Small intestine (tissue), 7 donors: ENCODE data around the gene IL22RA2. TPM values are rescaled to one million over a fixed set of nuclear protein-coding genes. Genes with fewer than 3 reads are reported as not detected.
A peak's percentile ranks its signal among the peaks of the same experiment; 100 is the strongest.
"Not testable (repeated sequence)": the region's sequence is repeated elsewhere in the genome, so short reads cannot be mapped to it uniquely, and the experiment has no call there.

ENCODE experiments used
- DNase-seq, 2 donors: peaks; one replicate each; pipeline versions ENCODE4 v3.0.0 to v3.0.0-alpha.2; 2013
- FAIRE-seq: peaks from 2 replicates; lab custom pipeline; 2012; peaks lifted over from hg19 to GRCh38; lab: Jason Lieb, UNC
- H3K27ac ChIP-seq, 3 donors: one replicate each; pipeline ENCODE4 v1.5.1; 2013; ENCODE audit warnings: low read length in 2 of 3, mild to moderate bottlenecking in 2 of 3, control low read depth in 1 of 3, inconsistent platforms in 1 of 3, low read depth in 1 of 3, moderate library complexity in 1 of 3
- H3K27me3 ChIP-seq, 3 donors: one replicate each; pipeline ENCODE4 v1.6.1; 2013; ENCODE audit warnings: low read length in 3 of 3, inconsistent platforms in 1 of 3; ENCODE audit not compliant: control insufficient read depth in 3 of 3, insufficient read depth in 3 of 3
- H3K36me3 ChIP-seq, 3 donors: one replicate each; pipeline ENCODE4 v1.6.1; 2013; ENCODE audit warnings: low read length in 3 of 3, inconsistent platforms in 1 of 3, low read depth in 1 of 3, mild to moderate bottlenecking in 1 of 3, moderate library complexity in 1 of 3; ENCODE audit not compliant: control insufficient read depth in 3 of 3, insufficient read depth in 2 of 3
- H3K4me1 ChIP-seq, 3 donors: one replicate each; pipeline ENCODE4 v1.6.1; 2013; ENCODE audit warnings: low read length in 2 of 3, inconsistent platforms in 1 of 3, low read depth in 1 of 3, mild to moderate bottlenecking in 1 of 3, moderate library complexity in 1 of 3; ENCODE audit not compliant: control insufficient read depth in 3 of 3, insufficient read depth in 2 of 3
- H3K4me3 ChIP-seq, 3 donors: one replicate each; pipeline ENCODE4 v1.5.1; 2013; ENCODE audit warnings: low read length in 3 of 3, control low read depth in 1 of 3, inconsistent platforms in 1 of 3, low read depth in 1 of 3, mild to moderate bottlenecking in 1 of 3, moderate library complexity in 1 of 3
- H3K9me3 ChIP-seq, 2 donors: one replicate each; pipeline ENCODE4 v1.6.1; 2013; ENCODE audit warnings: low read depth in 1 of 2, low read length in 1 of 2; ENCODE audit not compliant: control insufficient read depth in 2 of 2, insufficient read depth in 1 of 2
- WGBS, 3 donors: extraction: QIAGEN DNeasy Blood & Tissue Kit; methylation state at CpG; one replicate each; pipeline ENCODE4 v1.1.7; 2013; 5-methylcytosine and 5-hydroxymethylcytosine counted together
- polyA plus RNA-seq, 4 donors: library from polyadenylated mRNA; stranded (reverse) in 3 of 4; unstranded in 1 of 4; fragments of 200-250 nt in 3 of 4; fragments of 120-200 nt in 1 of 4; gene quantifications; one replicate each; pipeline versions ENCODE4 v1.2.1 to v1.2.3, GENCODE V29; 2013
- donor health status: healthy with polysubstance abuse.
- donor health status: control.
- donor health status: control.
- donor health status: Bipolar disorder and iron deficiency.
- donor health status: healthy.

IL22RA2 gene
- polyA plus RNA-seq, 4 donors: 0.01 to 0.41 TPM; not detected in 2

DNA sequence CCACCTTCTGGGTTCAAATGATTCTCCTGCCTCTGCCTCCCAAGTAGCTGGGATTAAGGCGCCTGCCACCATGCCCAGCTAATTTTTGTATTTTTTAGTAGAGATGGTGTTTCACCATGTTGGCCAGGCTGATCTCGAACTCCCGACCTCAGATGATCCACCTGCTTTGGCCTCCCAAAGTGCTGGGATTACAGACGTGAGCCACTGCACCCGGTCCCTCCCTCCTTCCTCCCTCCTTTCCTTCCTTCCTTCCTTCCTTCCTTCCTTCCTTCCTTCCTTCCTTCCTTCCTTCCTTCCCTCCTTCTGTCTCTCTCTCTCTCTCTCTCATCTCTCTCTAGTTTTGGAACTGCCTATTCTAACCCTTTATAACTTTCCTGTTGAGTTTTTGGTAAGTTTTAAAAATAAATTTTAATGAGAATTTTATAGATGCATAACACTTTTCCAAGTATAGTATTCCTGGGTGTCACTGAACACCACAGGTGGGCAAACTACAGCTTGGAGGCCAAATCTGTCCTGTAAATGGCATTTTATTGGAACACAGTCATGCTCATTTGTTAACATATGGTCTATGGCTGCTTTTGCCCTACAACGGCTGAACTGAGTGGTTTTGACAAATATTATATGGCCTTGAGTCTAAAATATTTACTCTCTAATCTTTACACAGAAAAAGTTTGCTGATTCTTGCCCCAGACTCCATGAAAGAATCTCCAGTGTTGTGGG, 66.2 kb downstream of the IL22RA2 start:
- H3K4me1 ChIP-seq, H3K27me3 ChIP-seq, H3K9me3 ChIP-seq, FAIRE-seq, H3K27ac ChIP-seq, H3K36me3 ChIP-seq, H3K4me3 ChIP-seq, DNase-seq: not testable (repeated sequence)
- WGBS, 3 donors: 77 to 80% (median 79%) methylated on average over 6 of the region's 6 CpGs

DNA sequence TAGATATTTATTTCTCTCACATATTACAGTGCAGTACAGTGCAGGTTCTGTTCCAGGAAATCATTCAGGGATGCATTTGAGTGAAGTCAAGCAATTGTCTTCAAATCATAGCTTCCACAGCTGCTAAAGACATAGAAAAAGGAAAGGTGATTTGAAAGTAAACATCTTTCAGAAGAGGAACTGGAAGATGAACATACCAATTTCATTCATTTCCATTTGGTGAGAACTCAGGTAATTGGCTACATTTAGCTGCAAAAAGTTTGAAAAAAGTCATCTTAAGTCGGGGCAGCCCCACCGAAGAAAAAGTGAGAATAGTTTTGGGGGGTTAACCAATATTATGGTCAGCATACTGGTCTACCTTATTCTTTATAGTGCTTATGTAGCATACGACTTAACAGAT, 67.3 kb downstream of the IL22RA2 start:
- Histone ChIP-seq H3K27ac (no peak overlapping the region), H3K27me3 (no peaks in the 10 kb centered on the region), H3K4me1 (no peaks in the 10 kb centered on the region), H3K4me3 (no peak overlapping the region), H3K36me3 (no peaks in the 10 kb centered on the region), H3K9me3 (peaks cover 0 to 4% of the 10 kb centered on the region in 2 donors)
- DNase-seq: no peak
- no peak for FAIRE-seq
- 76 to 96% (median 91%) methylated on average over 3 of the region's 3 CpGs for WGBS, 3 donors

GRCh38 chr6:137105375-137105774, 68.1 kb downstream of the IL22RA2 start:
- H3K4me3 ChIP-seq: no peak overlapping the region
- DNase-seq (peak in 1 of 2 donors; percentile 32), FAIRE-seq (no peak)
- no peaks in the 10 kb centered on the region for H3K4me1 ChIP-seq
- 51 to 71% (median 54%) methylated on average over 4 of the region's 4 CpGs for WGBS, 3 donors
- no peaks in the 10 kb centered on the region for H3K36me3 ChIP-seq
- no peak overlapping the region for H3K27ac ChIP-seq
- H3K9me3 ChIP-seq: peaks cover 0 to 4% of the 10 kb centered on the region in 2 donors
- no peaks in the 10 kb centered on the region for H3K27me3 ChIP-seq

DNA sequence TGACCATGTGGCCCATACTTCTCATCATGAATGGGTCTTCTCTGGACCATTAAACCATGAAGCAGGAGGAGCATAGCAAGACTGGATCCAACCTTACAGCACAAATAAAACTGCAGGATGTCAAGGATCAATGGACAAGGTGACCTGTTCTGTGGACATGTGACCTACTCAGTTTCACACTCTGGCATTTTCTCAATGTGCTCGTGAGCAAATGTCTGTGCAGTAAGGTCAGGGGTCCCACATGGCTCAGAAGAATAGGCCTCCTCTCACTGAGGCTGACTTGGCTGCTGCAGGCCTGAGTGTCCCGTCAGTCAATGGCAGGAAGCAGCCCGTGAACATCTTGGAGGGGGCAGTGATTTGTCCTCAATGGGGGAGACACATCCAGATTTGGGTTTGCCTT, 68.5 kb downstream of the IL22RA2 start:
- H3K4me1 ChIP-seq: peaks cover 0 to 3% (median 0%) of the 10 kb centered on the region in 3 donors
- 85 to 94% (median 89%) methylated on average over 3 of the region's 3 CpGs for WGBS, 3 donors
- H3K27me3 ChIP-seq: no peaks in the 10 kb centered on the region
- H3K9me3 ChIP-seq: peaks cover 0 to 4% of the 10 kb centered on the region in 2 donors
- no peak overlapping the region for H3K4me3 ChIP-seq
- FAIRE-seq (no peak), DNase-seq (no peak)
- H3K27ac ChIP-seq: no peak overlapping the region
- no peaks in the 10 kb centered on the region for H3K36me3 ChIP-seq

- DNase-seq: no peak
- Histone ChIP-seq H3K27me3 (no peaks in the 10 kb centered on the region), H3K27ac (no peak overlapping the region), H3K36me3 (no peaks in the 10 kb centered on the region), H3K9me3 (peaks cover 0 to 4% of the 10 kb centered on the region in 2 donors), H3K4me1 (peaks cover 0 to 3% (median 0%) of the 10 kb centered on the region in 3 donors), H3K4me3 (no peak overlapping the region)
- FAIRE-seq: no peak
Measured at GRCh38 chr6:137102851-137103492, 70.5 kb downstream of the IL22RA2 start.

DNA sequence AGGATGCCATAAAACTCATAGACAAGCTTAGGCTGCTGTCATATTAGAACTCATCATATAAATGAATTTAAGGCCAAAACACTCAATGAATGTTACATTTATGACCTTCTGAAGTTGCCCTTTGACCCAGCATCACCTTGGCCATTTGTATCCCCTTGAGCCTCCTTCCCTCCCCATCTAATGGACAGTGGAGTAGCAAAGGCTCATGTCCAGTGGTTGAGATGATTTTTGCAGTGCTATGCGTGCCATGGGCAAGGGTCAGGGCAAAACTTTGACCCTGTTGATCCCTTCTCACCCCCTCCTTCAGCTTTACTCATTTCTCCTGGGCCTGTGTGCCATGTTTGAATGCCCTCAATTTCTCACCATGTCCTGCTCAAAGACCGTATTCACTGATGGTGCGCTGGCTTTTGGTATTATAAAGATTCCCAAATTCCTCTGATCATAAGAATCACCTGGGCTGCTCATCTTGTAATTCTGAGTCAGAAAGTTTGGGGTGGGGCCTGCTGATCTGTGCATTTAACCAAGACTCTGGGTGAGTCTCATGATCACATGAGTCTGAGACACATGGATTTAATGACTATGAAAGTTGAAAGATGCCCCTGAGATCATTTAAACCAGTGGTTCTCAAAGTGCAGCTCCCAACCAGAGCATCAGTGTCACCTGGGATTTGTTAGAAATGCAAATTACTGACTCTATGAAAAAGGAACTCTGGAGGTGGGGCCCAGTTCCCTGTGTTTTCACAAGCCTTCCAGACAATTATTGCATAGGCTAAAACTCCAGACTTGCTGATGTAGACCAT, 71.2 kb downstream of the IL22RA2 start:
- DNase-seq (no peak), FAIRE-seq (no peak)
- 88 to 97% (median 95%) methylated on average over 3 of the region's 3 CpGs for WGBS, 3 donors
- H3K27ac ChIP-seq: no peak overlapping the region
- no peak overlapping the region for H3K4me3 ChIP-seq
- H3K9me3 ChIP-seq: peaks cover 0 to 4% of the 10 kb centered on the region in 2 donors
- no peaks in the 10 kb centered on the region for H3K27me3 ChIP-seq
- H3K4me1 ChIP-seq: peaks cover 0 to 3% (median 0%) of the 10 kb centered on the region in 3 donors
- H3K36me3 ChIP-seq: no peaks in the 10 kb centered on the region

- Histone ChIP-seq H3K27me3 (no peaks in the 10 kb centered on the region), H3K4me1 (peaks cover 0 to 3% (median 0%) of the 10 kb centered on the region in 3 donors), H3K36me3 (no peaks in the 10 kb centered on the region), H3K4me3 (no peak overlapping the region), H3K27ac (no peak overlapping the region), H3K9me3 (peaks cover 0 to 4% of the 10 kb centered on the region in 2 donors)
- 43 to 65% (median 50%) methylated on average over 8 of the region's 8 CpGs for WGBS, 3 donors
- FAIRE-seq (no peak), DNase-seq (peak in 1 of 2 donors; percentile 24)
Measured at GRCh38 chr6:137099689-137100403, 73.6 kb downstream of the IL22RA2 start.

- Histone ChIP-seq H3K27ac (no peak overlapping the region), H3K27me3 (no peaks in the 10 kb centered on the region), H3K4me3 (no peak overlapping the region), H3K36me3 (no peaks in the 10 kb centered on the region), H3K9me3 (peaks cover 0 to 4% of the 10 kb centered on the region in 2 donors), H3K4me1 (peaks cover 0 to 10% (median 3%) of the 10 kb centered on the region in 3 donors)
- no peak for FAIRE-seq
- WGBS, 3 donors: 76 to 87% (median 81%) methylated on average over 3 of the region's 3 CpGs
- no peak for DNase-seq
Measured at GRCh38 chr6:137097526-137097925, 75.9 kb downstream of the IL22RA2 start.
